HG02759 (cell line): ENCODE data around the gene TMPRSS3.

Source experiments
- ATAC-seq: cut with Tn5 transposase; IDR thresholded peaks from one replicate; pipeline ENCODE4 v1.9.1; 2021; ENCODE audit warnings: mild to moderate bottlenecking, moderate library complexity; ENCODE audit not compliant: unreplicated experiment

Gene TMPRSS3

GRCh38 chr21:42338729-42339715 lies 56.8 kb downstream of the TMPRSS3 start:
- ATAC-seq: no peak

- no peak for ATAC-seq
These were observed 57.8 kb downstream of the TMPRSS3 start for GRCh38 chr21:42337830-42338728.

- ATAC-seq: no peak
These were observed 58.6 kb downstream of the TMPRSS3 start for GRCh38 chr21:42337276-42337675.

GRCh38 chr21:42336054-42336453 lies 59.8 kb downstream of the TMPRSS3 start:
- no peak for ATAC-seq

GRCh38 chr21:42332557-42333317 lies 63.1 kb downstream of the TMPRSS3 start:
- no peak for ATAC-seq

GRCh38 chr21:42331660-42332059 lies 64.2 kb downstream of the TMPRSS3 start:
- ATAC-seq: no peak

- no peak for ATAC-seq
These were observed 65.2 kb downstream of the TMPRSS3 start for GRCh38 chr21:42330380-42331371.

GRCh38 chr21:42324896-42325295 lies 71.0 kb downstream of the TMPRSS3 start:
- ATAC-seq: no peak
